ENCODE results near the gene SLCO2B1. TPM values are rescaled to one million over a fixed set of nuclear protein-coding genes. Genes with fewer than 3 reads are reported as not detected.
A peak's percentile ranks its signal among the peaks of the same experiment; 100 is the strongest.

SLCO2B1 gene
- total RNA-seq, 1 donor from 2014 or later, result 20.3 TPM

GRCh38 chr11:75145972-75146519, 4.9 kb upstream of the SLCO2B1 start:
- DNase-seq, result no peak

GRCh38 chr11:75146711-75147110, 4.2 kb upstream of the SLCO2B1 start:
- DNase-seq, result no peak

DNA sequence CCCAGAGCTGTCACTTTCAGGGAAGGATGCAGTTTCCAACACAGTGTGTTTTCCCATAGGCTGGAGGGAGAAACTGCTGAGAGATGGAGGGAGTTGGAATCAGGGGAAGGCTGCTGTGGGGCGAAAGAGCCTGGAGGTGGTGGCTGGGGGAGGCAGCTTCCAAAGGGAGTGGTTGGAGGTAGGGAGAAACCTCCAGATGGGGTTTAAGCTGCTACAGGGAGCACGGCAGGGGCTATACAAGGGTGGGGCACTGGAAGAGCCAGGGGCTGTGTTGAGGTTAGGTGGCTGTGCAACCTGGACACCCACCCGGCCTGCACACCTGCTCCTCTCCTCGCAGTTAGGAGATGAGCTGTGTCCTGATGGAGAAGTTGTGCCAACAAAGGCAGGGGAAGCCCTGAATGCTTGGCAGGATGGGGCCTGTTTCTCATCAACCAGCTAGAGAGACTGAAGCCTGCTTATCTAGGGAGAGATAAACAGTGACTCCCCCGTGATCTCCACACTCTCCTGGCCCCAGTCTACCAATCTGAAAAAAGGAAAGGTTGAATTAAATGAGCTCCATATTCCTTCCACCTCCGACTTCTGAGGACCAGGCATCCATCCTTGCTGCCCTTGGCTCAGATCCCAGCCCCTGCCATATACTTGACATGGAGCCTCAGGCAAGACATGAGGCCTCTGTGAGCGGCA, 3.6 kb upstream of the SLCO2B1 start:
- no peak for DNase-seq

DNA sequence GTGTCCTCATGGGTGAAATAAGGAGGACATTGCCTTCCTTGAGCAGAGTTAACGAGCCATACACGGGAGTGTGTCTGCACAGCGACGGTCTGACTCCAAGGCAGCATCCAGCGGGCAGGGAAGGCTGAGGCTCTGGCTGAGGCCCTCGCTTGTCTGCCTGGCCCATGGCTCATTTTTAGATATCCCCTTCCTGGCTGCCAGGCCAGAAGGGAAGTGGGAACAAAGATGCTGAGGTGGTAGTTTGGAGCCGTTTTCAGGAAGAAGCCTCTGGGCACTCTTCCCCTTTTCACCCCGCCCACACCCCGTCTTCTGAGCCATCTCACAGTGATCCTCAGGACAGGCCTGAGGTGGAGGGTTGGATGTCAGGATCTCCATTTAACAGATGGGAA, 3.0 kb upstream of the SLCO2B1 start:
- DNase-seq, result no peak

DNA sequence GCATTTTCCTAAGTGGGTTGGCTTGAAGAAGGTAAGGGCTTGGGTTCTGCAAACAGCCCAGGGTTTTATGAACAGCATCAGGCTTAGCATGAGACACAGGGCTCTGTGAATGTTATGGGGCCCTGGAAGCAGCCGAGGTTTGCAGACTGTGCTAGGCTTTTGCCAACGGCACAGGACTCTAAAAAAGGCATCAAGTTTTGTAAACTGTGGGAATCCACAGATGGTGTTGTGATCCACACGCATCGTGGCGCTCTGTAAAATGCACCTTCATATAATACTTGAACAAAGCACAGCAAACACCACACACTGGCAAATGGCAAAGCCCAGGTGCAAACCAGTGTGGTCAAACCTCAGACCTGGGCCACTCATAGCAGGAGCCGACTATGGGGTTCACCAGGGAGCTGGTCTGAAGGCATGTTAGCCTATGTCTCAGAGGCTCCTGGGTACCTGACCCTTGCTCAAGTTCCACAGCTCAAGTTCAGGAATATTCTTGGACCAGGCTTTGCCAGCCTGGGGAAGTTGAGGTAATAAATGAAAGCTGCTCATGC, 2.4 kb upstream of the SLCO2B1 start:
- no peak for DNase-seq

DNA sequence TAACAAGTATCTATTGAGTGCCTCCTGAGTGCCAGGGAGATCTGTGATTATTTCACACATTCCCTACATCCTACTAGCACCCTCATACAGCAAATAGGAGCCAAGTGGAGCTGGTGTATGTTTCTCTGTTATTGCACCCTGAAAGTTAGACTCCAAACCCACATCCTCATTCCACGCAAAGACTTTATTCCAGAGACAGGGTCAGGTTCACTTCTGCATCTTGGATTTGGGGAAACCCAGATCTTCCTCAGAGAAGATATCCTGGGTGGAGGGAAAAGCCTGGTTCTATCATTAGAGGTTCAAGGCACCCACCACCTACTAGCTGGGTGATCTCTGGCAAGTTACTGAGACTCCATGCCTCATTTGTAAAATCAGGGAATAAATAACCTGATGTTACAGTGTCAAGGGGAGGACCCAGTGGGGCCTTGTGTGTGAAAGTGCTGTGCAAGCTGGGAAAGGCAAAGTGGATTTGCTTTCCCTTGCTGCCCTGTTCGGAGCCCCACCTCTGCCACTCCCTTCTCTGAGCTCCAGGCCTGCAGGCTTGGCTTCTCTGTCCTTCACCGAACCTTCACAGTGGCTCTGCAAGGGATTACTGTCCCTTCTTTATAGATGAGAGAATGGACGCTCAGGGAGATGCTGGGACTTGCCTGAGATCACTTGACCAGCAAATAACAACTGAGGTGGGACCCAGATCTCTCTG, 991 bp upstream of the SLCO2B1 start:
- no peak for DNase-seq

GRCh38 chr11:75151346-75152047, 590 bp downstream of the SLCO2B1 start:
- DNase-seq, result no peak

- DNase-seq, result no peak
Measured at GRCh38 chr11:75152090-75152489, 1.2 kb downstream of the SLCO2B1 start.

GRCh38 chr11:75152651-75153427, 1.9 kb downstream of the SLCO2B1 start:
- no peak for DNase-seq

DNA sequence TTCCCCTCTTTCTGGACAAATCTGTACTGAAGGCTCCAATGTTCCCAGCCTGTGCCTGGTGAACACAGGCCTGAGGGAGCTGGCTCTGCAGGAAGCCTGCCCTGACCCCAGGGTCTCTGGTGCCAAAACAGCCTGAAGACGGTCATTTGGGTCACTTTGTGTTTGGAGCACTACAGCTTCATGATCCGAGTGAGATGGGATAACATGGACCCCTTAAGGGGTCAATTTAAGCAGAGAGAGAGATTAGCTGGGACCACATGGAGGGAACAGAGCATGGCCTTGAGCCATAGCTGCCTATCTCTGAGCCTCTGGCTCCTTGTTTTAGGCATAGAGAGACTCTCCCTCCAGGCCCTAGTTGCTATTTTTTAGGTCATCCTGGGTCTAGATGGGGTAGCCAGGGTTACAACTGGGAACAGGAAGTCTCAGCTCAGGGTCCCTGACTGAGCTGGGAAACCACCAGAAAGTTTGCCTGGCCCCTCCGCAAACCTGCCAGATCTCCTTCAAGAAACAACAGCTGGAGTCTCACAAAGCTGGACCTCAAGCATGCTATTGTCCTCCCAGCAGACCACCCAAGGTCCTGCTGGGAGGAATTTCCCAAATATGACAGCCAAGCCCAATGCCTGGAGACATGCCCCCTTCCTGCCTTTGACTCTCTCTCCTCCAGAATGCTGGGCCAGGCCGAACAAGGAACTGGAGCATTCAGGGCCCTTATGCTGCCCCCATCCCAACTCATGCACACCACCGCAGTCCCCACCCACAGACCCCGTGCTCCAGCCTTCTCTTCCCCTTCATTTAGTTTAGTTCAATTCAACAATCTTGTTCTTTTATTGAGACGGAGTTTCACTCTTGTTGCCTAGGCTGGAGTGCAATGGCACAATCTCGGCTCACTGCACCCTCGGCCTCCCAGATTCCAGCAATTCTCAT, 4.0 kb downstream of the SLCO2B1 start:
- DNase-seq, result peak; percentile 74

- no peak for DNase-seq
Measured at GRCh38 chr11:75155570-75156422, 4.9 kb downstream of the SLCO2B1 start.

DNA sequence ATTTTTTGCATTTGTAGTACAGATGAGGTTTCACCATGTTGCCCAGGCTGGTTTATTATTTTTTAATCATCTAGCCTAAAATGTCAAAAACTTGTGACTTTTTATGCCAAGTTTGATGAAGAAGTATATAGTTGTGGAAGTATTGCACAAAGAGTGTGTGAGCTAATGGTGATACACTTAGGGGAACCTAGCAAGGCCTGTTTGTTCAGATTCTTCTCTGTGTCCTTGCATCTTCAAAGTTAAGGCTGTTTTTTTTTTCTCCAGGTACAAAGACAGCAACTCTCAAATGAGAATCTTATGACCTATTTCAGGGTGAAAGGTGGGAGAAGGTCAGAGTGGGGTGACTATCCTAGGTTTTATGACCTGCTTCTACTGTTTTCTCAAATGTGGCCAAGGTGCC, 7.3 kb downstream of the SLCO2B1 start:
- no peak for DNase-seq

GRCh38 chr11:75158696-75159150, 7.8 kb downstream of the SLCO2B1 start:
- DNase-seq, result no peak

- DNase-seq, result no peak
Measured at GRCh38 chr11:75159151-75159953, 8.4 kb downstream of the SLCO2B1 start.

GRCh38 chr11:75160220-75160757, 9.4 kb downstream of the SLCO2B1 start:
- DNase-seq, result no peak

GRCh38 chr11:75160880-75161279, 10.0 kb downstream of the SLCO2B1 start:
- DNase-seq, result no peak

GRCh38 chr11:75161506-75162095, 10.7 kb downstream of the SLCO2B1 start:
- DNase-seq, result no peak

DNA sequence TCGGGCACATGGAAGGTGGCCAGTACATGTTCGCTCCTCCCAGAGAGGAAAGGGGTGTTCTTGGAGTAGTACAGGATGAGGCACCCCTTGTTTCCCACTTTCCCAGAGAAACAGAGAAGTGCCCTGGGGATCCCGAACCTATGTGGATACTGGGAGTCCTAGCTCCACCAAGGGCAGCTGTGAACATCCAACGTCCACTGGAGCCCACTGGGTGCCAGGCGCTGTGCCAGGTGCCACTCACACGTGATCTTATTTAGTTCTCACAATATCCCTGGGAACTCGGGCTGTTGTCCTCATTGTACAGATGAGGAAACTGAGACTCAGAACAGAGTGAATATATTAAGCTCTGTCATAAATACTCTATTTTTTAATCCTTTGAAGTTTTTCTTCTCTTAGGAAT, 12.0 kb downstream of the SLCO2B1 start:
- no peak for DNase-seq

Measured in tongue (tissue), 2 donors.